Mesenchymal stem cell (in vitro differentiated cells and primary cell): ENCODE measurements around the gene ATXN7.

Source experiments
- DNase-seq: peaks from one replicate; pipeline ENCODE4 v3.0.0-alpha.2; 2013
- H2AFZ ChIP-seq: one replicate; pipeline ENCODE4 v1.6.1; 2013; ENCODE audit warnings: low read depth, mild to moderate bottlenecking, control low read depth, inconsistent platforms, low read length, moderate library complexity
- H2AK5ac ChIP-seq: 2 replicates; pipeline ENCODE4 v1.6.1; 2013; ENCODE audit warnings: low read length, moderate library complexity, mild to moderate bottlenecking, inconsistent platforms; ENCODE audit not compliant: severe bottlenecking
- H2BK120ac ChIP-seq: one replicate; pipeline ENCODE4 v1.6.1; 2013; ENCODE audit warnings: low read depth, mild to moderate bottlenecking, inconsistent platforms, low read length, moderate library complexity
- H2BK12ac ChIP-seq, 2 experiments: one replicate each; pipeline ENCODE4 v1.6.1; 2013; ENCODE audit warnings: inconsistent platforms in 2 of 2, low read length in 2 of 2, mild to moderate bottlenecking in 2 of 2, moderate library complexity in 2 of 2, control low read depth in 1 of 2
- H2BK15ac ChIP-seq: one replicate; pipeline ENCODE4 v1.6.1; 2013; ENCODE audit warnings: mild to moderate bottlenecking, low read depth, inconsistent platforms; ENCODE audit not compliant: poor library complexity, severe bottlenecking
- H2BK5ac ChIP-seq: 2 replicates; pipeline ENCODE4 v1.6.1; 2013; ENCODE audit warnings: low read depth, mild to moderate bottlenecking, low read length, control low read depth, inconsistent platforms; ENCODE audit not compliant: poor library complexity, severe bottlenecking
- H3K14ac ChIP-seq, 2 experiments: one replicate each; pipeline ENCODE4 v1.6.1; 2013; ENCODE audit warnings: inconsistent platforms in 2 of 2, low read length in 2 of 2, control low read depth in 1 of 2, mild to moderate bottlenecking in 1 of 2, moderate library complexity in 1 of 2
- H3K18ac ChIP-seq, 2 experiments: one replicate each; pipeline ENCODE4 v1.6.1; 2013; ENCODE audit warnings: inconsistent platforms in 2 of 2, low read length in 2 of 2, control low read depth in 1 of 2, low read depth in 1 of 2, mild to moderate bottlenecking in 1 of 2
- H3K23ac ChIP-seq, 2 experiments: one replicate each; pipeline ENCODE4 v1.6.1; 2013; ENCODE audit warnings: inconsistent platforms in 2 of 2, low read length in 2 of 2, mild to moderate bottlenecking in 2 of 2, moderate library complexity in 2 of 2, control low read depth in 1 of 2
- H3K27ac ChIP-seq: 2 replicates; pipeline ENCODE4 v1.5.1; 2013; ENCODE audit warnings: mild to moderate bottlenecking, moderate library complexity, low read length, control low read depth, inconsistent platforms; ENCODE audit not compliant: poor library complexity, severe bottlenecking
- H3K27me3 ChIP-seq, 2 experiments: 2 replicates each; pipeline versions ENCODE4 v1.6.1 to v1.7.0; 2013; ENCODE audit warnings: low read length in 2 of 2, mild to moderate bottlenecking in 2 of 2, moderate library complexity in 2 of 2, control low read depth in 1 of 2, inconsistent platforms in 1 of 2; ENCODE audit not compliant: control insufficient read depth in 1 of 2, insufficient read depth in 1 of 2
- H3K36me3 ChIP-seq, 2 experiments: 2 replicates each; pipeline versions ENCODE4 v1.6.1 to v1.7.0; 2013; ENCODE audit warnings: low read length in 2 of 2, control low read depth in 1 of 2, inconsistent platforms in 1 of 2, low read depth in 1 of 2, mild to moderate bottlenecking in 1 of 2; ENCODE audit not compliant: insufficient read depth in 2 of 2, control insufficient read depth in 1 of 2
- H3K4ac ChIP-seq, 2 experiments: one replicate each; pipeline ENCODE4 v1.6.1; 2013; ENCODE audit warnings: inconsistent platforms in 2 of 2, low read length in 2 of 2, mild to moderate bottlenecking in 2 of 2, moderate library complexity in 2 of 2, control low read depth in 1 of 2, low read depth in 1 of 2
- H3K4me1 ChIP-seq: 2 replicates; pipeline ENCODE4 v1.6.1; 2013; ENCODE audit warnings: low read depth, low read length, control low read depth; ENCODE audit not compliant: control insufficient read depth, insufficient read depth
- H3K4me2 ChIP-seq: 2 replicates; pipeline ENCODE4 v1.6.1; 2013; ENCODE audit warnings: low read length, mild to moderate bottlenecking, inconsistent platforms; ENCODE audit not compliant: poor library complexity, severe bottlenecking
- H3K4me3 ChIP-seq, 2 experiments: 2 replicates each; pipeline versions ENCODE4 v1.5.1 to v1.7.0; 2013; ENCODE audit warnings: low read length in 2 of 2, mild to moderate bottlenecking in 2 of 2, control low read depth in 1 of 2, low read depth in 1 of 2; ENCODE audit not compliant: insufficient read depth in 1 of 2
- H3K79me1 ChIP-seq: replicated peaks from 2 replicates; pipeline ENCODE4 v1.6.1; 2013; ENCODE audit warnings: mild to moderate bottlenecking, control low read depth, low read length, inconsistent platforms; ENCODE audit not compliant: poor library complexity, severe bottlenecking
- H3K9ac ChIP-seq: 2 replicates; pipeline ENCODE4 v1.7.0; 2013; ENCODE audit warnings: mild to moderate bottlenecking, low read length, moderate library complexity
- H3K9me3 ChIP-seq: 2 replicates; pipeline ENCODE4 v1.7.0; 2013; ENCODE audit warnings: mild to moderate bottlenecking, low read length; ENCODE audit not compliant: control insufficient read depth
- H4K8ac ChIP-seq: one replicate; pipeline ENCODE4 v1.6.1; 2013; ENCODE audit warnings: inconsistent platforms, mild to moderate bottlenecking, low read length, moderate library complexity
- H4K91ac ChIP-seq: one replicate; pipeline ENCODE4 v1.6.1; 2013; ENCODE audit warnings: mild to moderate bottlenecking, low read length, inconsistent platforms
- WGBS: methylation state at CpG from one replicate; pipeline ENCODE4 v1.1.7; 2013; ENCODE audit warnings: mixed read lengths; 5-methylcytosine and 5-hydroxymethylcytosine counted together

Gene ATXN7

GRCh38 chr3:64008017-64008416 is 144.3 kb downstream of the ATXN7 start:
- Histone ChIP-seq H4K91ac (no peak overlapping the region), H3K9ac (no peak overlapping the region), H2AFZ (no peak overlapping the region), H3K27ac (peak overlapping the region; percentile 63), H3K4me2 (no peak overlapping the region), H4K8ac (no peak overlapping the region), H2BK12ac (no peak overlapping the region), H2BK120ac (no peak overlapping the region), H3K4me1 (peaks cover 4% of the 10 kb centered on the region), H3K18ac (no peak overlapping the region), H3K9me3 (no peaks in the 10 kb centered on the region), H2BK5ac (no peak overlapping the region), H3K36me3 (peaks cover 7 to 99% of the 10 kb centered on the region in 2 experiments), H3K79me1 (peaks cover 24% of the 10 kb centered on the region), H3K4me3 (no peak overlapping the region), H3K14ac (no peak overlapping the region), H2AK5ac (no peak overlapping the region), H2BK15ac (no peak overlapping the region), H3K23ac (no peak overlapping the region), H3K4ac (no peak overlapping the region), H3K27me3 (no peaks in the 10 kb centered on the region)
- no CpG with 5 or more reads among the region's 2 CpGs for WGBS
- DNase-seq = no peak

DNA sequence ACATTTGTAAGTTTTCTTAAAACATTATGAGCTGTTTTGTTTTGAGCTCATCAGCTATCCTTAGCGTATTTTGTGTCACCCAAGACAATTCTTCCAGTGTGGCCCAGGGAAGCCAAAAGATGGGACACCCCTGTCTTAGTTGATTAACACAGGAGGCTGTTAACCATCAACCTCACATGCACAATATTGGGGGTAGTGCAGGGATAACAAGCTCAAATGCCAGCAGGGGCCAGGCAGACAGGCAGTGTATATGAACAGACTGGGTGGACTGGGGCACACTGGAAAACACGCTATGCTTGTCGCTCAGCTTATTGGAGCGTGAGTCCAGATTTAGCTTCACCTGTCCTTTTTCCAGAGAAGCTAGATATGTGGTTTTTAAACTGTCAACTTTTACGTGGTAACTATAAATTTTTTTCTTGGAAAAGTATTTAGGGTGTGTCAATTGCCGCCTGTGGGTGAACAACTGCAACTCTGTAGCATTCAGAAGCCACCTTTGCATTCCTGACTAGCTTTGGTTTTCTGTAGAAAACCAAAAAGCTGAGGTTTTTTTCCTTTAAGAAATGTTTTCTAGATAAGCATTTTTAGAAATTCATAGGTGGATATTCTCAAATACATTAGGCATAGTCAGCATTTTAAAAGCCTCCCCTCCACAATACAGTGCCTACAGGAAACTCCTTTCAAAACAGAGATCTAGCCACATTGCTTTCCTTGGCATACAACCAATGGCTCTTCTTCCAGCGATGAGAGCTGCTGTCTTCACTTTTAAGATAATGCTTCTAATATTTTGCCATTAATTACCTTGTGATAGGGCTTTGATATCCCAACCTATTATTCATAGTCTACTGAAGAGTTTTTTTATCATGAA is 145.1 kb downstream of the ATXN7 start:
- Histone ChIP-seq H3K4me2 (peak overlapping the region; percentile 17), H2AFZ (no peak overlapping the region), H2AK5ac (no peak overlapping the region), H3K4me3 (no peak overlapping the region), H3K14ac (no peak overlapping the region), H2BK15ac (no peak overlapping the region), H3K9ac (no peak overlapping the region), H3K36me3 (peaks cover 7 to 100% of the 10 kb centered on the region in 2 experiments), H2BK120ac (no peak overlapping the region), H3K4ac (no peak overlapping the region), H3K18ac (no peak overlapping the region), H3K23ac (no peak overlapping the region), H3K79me1 (peaks cover 26% of the 10 kb centered on the region), H3K4me1 (peaks cover 4% of the 10 kb centered on the region), H3K9me3 (no peaks in the 10 kb centered on the region), H2BK5ac (no peak overlapping the region), H4K8ac (no peak overlapping the region), H2BK12ac (no peak overlapping the region), H3K27me3 (no peaks in the 10 kb centered on the region), H4K91ac (no peak overlapping the region), H3K27ac (peak overlapping the region; percentile 63)
- DNase-seq = no peak
- WGBS = 94% methylated on average over 6 of the region's 7 CpGs

- H4K91ac ChIP-seq = no peak overlapping the region
- peaks cover 8 to 100% of the 10 kb centered on the region in 2 experiments for H3K36me3 ChIP-seq
- no peak overlapping the region for H3K18ac ChIP-seq
- peak overlapping the region; percentile 18 for H3K27ac ChIP-seq
- H3K9me3 ChIP-seq = no peaks in the 10 kb centered on the region
- H3K27me3 ChIP-seq = no peaks in the 10 kb centered on the region
- H2BK5ac ChIP-seq = no peak overlapping the region
- no peak overlapping the region for H2BK12ac ChIP-seq
- H3K4ac ChIP-seq = no peak overlapping the region
- peaks cover 4% of the 10 kb centered on the region for H3K4me1 ChIP-seq
- H4K8ac ChIP-seq = no peak overlapping the region
- H3K79me1 ChIP-seq = peaks cover 25% of the 10 kb centered on the region
- no peak overlapping the region for H2BK15ac ChIP-seq
- no peak overlapping the region for H2BK120ac ChIP-seq
- H3K4me3 ChIP-seq = no peak overlapping the region
- no peak overlapping the region for H2AFZ ChIP-seq
- no peak overlapping the region for H3K23ac ChIP-seq
- 90% methylated on average over 7 of the region's 7 CpGs for WGBS
- no peak overlapping the region for H3K14ac ChIP-seq
- H2AK5ac ChIP-seq = no peak overlapping the region
- no peak overlapping the region for H3K9ac ChIP-seq
- DNase-seq = no peak
- H3K4me2 ChIP-seq = no peak overlapping the region
Observed at GRCh38 chr3:64009528-64009927, 145.9 kb downstream of the ATXN7 start.

DNA sequence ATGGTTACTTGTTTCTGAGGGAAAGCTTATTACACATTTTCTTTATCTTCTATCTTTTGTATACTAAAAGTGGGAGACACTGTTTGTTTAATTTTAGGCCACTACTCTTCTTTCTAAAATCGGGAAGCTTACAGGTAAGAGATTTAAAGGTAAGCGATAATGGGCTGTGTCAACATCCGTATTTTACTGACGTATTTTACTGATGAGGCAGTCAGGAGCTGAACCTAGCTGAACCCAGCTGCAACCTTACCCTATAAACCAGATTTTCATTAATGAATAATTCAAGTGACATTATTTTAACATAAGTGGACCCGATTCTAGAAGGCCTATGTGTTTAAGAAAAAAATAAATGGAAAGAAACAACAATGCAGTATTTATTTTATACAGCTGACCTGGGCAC is 146.5 kb downstream of the ATXN7 start:
- no peak overlapping the region for H2AFZ ChIP-seq
- no peak overlapping the region for H3K4me2 ChIP-seq
- peaks cover 11 to 100% of the 10 kb centered on the region in 2 experiments for H3K36me3 ChIP-seq
- H3K79me1 ChIP-seq = peaks cover 26% of the 10 kb centered on the region
- no peak overlapping the region for H3K9ac ChIP-seq
- no peak overlapping the region for H3K18ac ChIP-seq
- no peak overlapping the region for H3K27ac ChIP-seq
- no peak overlapping the region for H3K4me3 ChIP-seq
- H3K4me1 ChIP-seq = peaks cover 4% of the 10 kb centered on the region
- H3K14ac ChIP-seq = no peak overlapping the region
- H4K91ac ChIP-seq = no peak overlapping the region
- no peak overlapping the region for H2BK12ac ChIP-seq
- H4K8ac ChIP-seq = no peak overlapping the region
- no peak overlapping the region for H2BK15ac ChIP-seq
- no peak overlapping the region for H2BK120ac ChIP-seq
- H3K4ac ChIP-seq = no peak overlapping the region
- H2AK5ac ChIP-seq = no peak overlapping the region
- 100% methylated on average over 4 of the region's 5 CpGs for WGBS
- no peaks in the 10 kb centered on the region for H3K27me3 ChIP-seq
- no peak overlapping the region for H2BK5ac ChIP-seq
- no peak for DNase-seq
- no peak overlapping the region for H3K23ac ChIP-seq
- no peaks in the 10 kb centered on the region for H3K9me3 ChIP-seq
